Spleen (tissue), 7 donors: ENCODE data around the gene TMED6.

ENCODE experiments used
- CTCF ChIP-seq, 11 experiments: fragments of 200-600 bp in 7 of 11; fragments of 450-650 bp in 4 of 11; sonication (generic) in 4 of 11; IDR thresholded peaks in 8 of 11; conservative IDR thresholded peaks in 3 of 11; 1 replicate in 7 of 11; 2 replicates in 4 of 11; pipeline versions ENCODE4 v1.4.0 to v1.8.0; 2016 to 2021; ENCODE audit warnings: antibody characterized with exemption in 11 of 11, inconsistent platforms in 4 of 11, mild to moderate bottlenecking in 1 of 11
- POLR2A ChIP-seq, 3 donors: fragments of 450-650 bp; IDR thresholded peaks; one replicate each; pipeline ENCODE4 v1.5.1; 2017; ENCODE audit warnings: antibody characterized with exemption in 3 of 3, mild to moderate bottlenecking in 1 of 3
- POLR2AphosphoS5 ChIP-seq, 3 donors: sonication (generic); formaldehyde crosslinking; IDR thresholded peaks; one replicate each; pipeline ENCODE4 v1.5.1; 2017; ENCODE audit warnings: antibody characterized with exemption in 3 of 3
- donor health status: DM: no; HTN: no; CAD: no; lungs with moderate emphysema.
- donor health status: DM: no; HTN: no; CAD: no.
- donor health status: DM: no; HTN: no; CAD: no.

- TF ChIP-seq CTCF (IDR thresholded peaks at IDR 0.05 in 8 of 11, conservative IDR thresholded peaks at IDR 0.05 in 3 of 11): no peak
- no peak for TF ChIP-seq POLR2A (IDR thresholded peaks at IDR 0.05)
- TF ChIP-seq POLR2AphosphoS5 (IDR thresholded peaks at IDR 0.05): no peak
Observed at GRCh38 chr16:69382421-69382820, 30.8 kb upstream of the TMED6 start.
